NCI-H345 treated with DMSO at 0.1 percent for 48 hours (cell line): Measurements from ENCODE around the gene EIPR1.

Source experiments
- DNase-seq: peaks from one replicate; lab custom pipeline; 2025; ENCODE audit not compliant: unreplicated experiment; lab: John Stamatoyannopoulos, UW

The EIPR1 gene

DNA sequence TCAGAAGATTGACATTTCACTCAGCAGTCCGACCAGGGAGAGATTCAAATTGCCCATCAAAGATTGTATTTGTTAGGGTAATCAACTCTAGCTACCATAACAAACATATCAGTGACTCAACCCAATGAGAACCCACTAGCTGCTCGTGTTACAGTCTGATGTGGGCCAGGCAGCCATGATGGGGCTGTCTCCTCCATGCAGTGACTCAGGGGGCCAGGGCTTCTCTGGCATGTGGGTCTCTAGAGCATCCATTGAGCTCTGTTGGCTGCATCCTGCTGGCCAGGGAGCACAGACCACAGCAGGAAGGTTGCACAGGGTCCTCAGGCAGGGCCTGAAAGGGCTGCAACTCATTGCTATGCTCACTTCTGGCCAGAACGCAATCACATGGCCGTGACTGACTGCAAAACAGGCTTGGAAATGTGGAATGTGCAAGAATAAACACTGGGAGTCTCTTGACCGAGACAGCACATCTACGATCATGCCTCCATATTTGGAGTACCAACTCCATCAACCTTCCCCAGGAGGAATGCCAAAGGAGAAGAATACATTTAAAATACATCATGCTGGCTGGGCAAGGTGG lies 216.8 kb downstream of the EIPR1 start:
- no peak for DNase-seq

DNA sequence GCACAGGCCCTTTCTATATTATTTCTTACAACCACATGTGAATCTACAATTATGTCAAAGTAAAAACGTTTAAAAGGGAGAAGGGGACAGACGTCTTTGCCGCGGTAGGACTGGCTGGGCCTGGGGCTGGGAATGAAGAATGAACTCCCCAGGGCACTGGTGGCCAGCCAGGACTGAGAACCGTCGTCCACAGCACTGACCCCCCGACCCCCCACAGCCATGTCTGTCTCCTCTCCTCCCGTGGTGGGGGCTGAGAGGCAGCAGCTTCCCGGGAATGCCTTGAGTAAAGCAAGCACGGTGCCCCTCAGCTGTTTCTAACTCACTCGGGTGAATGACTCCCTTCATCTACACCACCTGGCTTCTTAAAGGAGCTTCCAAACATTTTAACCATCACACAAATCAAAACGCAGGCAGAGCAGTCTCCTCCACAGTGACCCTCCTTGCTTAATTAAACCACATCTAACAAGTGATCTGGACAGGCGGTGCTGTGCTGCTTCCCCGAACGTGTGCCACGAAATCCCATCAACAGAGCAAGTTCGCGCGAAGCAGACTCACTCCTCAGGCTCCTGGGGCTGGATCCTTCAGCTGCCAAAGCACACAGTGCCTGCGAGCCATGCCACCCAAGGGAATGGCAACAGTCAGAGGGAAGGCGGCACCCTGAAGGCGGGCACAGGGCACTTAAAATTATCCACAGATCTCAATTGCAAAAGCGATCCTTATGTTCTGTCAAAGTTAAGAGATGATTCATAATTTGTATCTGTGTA lies 217.7 kb downstream of the EIPR1 start:
- no peak for DNase-seq

DNA sequence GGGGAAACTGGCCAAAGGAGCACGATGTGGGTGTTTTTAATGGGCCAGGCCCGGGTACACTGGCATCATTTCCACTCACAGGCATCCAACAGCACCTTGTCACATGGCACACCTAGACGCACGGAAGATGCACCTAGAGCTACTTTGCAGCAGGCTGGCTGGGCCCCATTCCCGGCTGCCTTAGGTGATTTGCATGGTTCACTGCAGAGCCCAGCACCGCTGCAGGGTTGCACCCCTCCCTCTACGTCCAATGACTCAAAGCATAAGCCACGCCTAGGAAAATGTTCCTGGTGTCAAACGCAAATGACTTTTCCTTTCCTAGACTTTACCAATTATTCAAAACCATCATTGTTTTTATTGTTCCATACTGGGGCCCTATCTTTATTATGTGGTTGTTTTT lies 222.9 kb downstream of the EIPR1 start:
- no peak for DNase-seq

DNA sequence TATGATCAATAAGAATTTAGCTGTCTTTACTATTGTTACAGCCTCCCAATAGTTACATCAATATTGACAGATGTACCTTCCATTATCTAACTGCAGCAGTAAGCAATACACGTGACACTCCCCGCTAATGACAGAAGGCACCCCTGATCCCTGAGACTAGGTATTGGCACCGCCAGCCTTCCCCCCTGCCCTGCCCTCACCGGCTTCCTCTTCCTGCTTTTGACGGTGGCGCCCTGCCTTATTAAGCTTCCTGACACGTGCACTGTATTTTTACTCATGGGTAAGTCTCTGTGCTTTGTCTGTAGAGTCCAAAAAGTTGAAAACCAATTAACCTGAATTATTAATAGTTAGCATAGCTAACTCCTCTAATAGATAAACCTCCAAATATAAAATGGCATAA lies 223.5 kb downstream of the EIPR1 start:
- DNase-seq = no peak

DNA sequence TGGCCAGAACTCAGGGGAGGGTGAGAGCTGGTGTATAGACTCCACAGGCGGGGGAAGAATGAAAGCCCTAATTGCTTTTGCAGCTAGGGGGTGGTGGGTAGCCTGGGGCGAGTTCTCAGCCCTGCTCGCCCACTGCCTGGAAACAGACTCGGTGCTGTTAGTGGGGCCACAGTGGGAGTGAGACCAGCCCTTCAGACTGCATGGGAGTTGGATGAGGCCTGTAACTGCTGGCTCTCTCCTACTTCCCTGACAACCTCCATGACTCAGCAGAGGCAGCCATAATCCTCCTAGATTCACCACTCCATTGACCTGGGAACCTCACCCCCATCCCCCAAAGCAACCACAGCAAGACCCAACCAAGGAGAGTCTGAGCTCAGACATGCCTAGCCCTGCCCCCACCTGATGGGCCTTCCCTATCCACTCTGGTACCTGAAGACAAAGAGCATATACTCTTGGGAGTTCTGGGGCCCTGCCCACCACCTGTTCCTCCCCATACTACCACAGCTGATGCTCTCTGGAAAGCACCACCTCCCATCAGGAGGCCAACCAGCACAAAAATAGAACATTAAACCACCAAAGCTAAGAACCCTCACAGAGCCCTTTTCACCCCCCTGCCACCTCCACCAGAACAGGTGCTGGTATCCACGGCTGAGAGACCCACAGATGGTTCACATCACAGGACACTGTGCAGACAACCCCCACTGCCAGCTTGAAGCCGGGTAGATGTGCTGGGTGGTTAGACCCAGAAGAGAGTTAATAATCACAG lies 226.3 kb downstream of the EIPR1 start:
- peak; percentile 70 for DNase-seq

DNA sequence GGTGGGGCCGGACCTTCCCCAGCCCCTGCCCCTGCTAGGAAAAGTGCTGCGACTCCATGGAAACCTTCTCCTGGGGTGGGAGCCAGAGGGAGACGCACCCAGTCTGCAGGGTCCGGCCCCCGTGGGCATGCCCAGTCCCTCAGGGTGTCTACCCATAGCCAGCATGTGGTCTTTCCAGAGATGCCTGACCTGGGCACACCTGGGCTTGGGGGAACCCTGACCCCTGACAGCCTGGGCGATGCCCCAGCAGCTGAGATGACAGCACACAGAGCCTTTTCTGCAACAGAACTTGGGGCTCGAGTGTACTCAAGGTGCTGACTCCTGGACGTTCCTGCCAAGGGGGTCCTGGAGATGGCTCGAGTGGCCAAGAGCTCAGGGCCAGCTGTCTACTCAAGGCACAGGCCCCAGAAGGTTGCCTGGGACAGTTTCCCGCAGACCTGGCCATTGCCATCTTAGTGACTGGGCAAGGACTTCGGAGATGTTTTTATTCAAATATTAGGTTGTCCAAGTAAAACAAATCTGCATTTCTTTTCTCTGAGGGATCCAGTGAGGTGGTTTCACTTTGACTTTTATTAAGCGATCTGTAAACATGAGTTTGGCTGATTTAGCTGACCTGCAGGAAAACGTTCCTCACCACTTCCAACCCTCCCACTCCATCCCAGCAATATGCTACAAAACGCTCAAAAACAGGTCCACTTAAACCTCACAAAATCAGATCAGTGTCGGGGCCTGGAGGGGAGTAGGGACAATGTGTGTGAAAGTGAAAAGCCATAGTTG lies 228.0 kb downstream of the EIPR1 start:
- DNase-seq = no peak

DNA sequence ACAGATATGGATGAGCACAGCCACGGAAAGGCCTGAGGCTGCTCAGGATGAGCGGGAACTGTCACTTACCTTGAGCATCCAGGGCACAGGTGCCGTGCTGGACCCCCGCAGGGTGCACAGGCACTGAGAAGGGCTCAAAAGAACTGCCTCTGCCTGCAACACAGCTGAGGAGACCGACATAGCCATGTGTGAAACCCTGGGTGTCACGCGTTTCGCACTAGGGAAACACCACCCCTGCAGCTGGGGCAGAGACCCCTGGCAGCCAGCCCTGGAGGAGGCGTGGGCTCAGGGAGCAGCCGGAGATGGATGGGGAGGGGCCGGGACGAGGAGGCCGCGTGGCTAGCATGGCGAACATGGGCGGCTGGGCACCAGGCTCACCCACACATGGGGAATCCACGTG lies 228.9 kb downstream of the EIPR1 start:
- DNase-seq = no peak

DNA sequence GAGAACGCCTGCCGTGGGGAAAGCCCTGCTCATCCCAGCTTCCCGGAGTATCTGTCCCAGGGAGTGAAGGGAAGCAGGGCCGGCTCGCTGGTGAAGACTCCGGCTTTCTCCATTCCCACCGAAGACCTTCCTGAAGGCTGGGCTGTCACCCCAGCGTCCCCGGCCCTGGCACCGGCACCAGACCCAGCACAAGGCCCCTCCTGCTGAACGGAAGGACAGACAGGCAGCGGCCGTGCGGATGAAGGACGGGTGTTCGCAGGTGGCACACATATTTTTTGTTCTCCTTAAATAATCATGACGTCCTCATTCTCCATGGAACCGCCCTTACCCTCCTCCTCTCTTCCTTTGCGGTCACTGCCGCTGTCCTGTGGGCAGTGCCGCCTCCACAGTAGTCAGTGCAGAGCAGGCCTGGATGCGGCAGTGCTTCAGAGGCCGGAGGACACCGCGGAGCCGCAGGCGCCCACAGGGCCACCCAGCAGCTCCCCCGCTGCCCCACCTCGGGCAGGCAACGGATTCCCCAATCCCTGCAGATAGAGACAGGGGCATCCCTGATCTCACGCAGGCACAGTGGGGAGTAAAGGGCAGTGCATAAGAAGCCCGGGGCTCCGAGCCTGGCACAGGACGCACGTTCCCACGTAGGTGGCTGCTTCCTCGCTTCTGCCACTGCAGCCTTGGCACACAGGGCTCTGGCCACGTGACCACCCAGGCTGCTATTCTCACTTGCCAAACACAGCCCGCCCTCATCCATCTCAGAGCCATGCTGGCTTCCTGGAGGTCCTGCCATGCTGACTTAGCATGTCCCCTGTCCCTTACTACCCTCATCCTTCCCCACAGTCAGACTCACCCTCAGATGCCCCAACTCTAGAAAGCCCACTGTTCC lies 229.7 kb downstream of the EIPR1 start:
- DNase-seq = no peak

DNA sequence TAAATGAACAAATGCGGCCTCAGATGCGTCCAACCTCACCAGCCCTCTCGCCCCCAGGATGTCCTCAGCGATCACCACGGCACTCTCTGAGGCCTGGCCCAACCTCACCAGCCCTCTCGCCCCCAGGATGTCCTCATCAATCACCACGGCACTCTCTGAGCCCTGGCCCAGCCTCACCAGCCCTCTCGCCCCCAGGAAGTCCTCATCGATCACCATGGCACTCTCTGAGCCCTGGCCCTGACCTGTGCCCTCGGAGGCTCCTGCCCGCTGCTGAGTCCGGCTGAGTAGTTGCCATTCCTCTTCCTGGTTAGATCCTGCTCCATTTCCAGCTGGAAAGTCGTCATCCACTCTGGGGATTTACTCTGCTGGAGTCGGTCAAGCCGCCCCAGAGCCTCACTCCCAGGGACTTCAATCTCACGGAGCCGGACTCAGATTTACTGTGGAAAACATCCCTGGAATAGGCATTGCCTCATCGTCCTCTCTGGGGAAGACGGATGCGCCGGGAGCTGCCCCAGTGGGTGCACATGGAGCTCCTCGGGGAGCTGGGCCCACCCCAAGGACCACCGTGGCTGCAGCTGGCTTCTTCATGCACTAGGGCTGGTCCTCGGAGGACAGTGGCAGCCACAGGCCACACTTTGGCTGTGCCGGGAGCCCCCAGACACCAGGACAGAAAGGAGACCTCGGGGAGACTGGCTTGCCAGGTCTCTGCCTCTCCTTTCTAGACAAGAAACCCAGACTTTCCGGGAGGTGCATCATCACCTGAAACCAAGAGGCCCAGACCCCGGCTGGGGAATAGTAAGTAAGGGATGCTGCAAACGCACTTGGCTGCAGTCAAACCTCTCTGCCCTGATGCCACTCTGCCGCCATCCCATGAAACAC lies 230.6 kb downstream of the EIPR1 start:
- no peak for DNase-seq

DNA sequence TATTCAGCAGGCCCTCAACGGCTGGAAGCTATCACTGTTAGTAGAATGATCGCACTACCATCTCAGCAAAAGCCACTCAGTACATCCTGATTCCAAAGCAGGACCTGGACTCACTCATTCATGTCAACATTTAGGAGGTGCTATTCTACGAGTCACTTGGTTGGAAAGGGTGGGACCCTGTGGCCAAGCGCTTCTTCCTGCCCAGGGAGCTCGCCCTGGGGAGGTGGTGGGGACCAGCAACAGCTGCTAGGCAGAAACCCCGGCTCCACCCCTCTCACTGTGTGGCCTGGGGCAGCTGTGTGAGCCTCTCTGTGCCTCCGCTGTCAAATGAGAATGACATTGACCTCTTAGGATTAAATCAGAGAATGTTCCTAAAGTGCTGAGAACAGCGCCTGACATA lies 231.4 kb downstream of the EIPR1 start:
- DNase-seq = no peak

DNA sequence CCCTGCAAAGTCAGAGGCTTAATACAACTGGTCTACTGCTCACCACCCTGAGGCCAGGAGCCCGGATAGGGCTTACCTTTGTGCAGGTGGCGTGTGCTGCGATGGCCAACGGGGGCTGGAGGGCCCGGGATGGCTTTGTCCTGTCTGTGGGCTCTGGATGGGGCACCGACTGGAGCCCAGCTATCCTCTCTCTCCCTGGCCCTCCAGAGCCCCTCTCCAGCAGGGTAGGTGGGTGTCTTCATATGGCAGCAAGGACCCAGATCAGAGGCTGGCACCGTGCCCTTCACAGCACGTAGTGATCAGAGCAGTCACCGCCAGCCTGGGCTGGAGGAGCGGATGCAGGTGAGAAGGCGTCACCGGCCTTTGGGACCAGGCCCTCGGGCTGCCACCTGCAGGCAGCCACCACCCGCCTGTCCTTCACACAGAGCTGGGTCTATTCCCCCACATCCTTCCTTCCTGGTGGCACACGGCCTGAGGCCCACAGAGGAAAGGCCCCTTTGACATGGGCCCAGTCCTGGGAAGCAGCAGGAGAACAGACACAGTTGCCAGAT lies 232.1 kb downstream of the EIPR1 start:
- DNase-seq = no peak

DNA sequence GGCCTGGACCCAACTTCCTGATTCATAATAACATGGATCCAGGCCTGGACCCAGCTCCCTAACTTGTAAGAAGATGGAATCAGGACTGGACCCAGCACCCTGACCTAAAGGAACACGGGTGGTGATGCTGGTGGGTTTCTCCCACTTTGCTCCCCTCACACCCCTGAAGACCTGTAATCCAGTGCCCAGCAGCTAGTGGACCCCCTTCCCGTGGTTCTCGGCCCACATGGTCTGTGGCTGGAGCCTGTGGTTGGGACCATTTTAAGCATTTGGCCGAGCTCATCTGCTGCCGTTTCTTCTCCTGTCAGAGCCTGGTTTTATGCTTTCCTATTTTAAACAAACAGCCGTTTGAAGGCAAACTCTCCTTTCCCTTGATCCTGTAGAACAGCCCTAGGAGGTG lies 232.8 kb downstream of the EIPR1 start:
- DNase-seq = no peak

DNA sequence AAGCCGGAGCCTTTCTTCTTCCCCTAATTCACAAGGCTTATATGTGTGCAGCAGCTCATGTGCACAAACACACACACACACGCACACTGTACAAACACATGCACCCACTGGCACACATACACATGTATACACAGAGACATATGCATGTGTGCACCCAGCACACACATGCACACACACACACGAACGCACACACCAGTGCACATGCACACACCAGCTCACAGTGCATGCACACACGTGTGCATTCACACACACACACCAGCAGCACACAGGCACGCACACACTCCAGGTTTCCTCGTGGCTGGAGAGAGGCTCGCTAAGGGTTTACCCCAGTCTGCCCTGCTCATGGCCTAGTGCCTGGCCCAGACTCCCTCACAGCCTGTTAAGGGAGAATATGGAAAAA lies 234.0 kb downstream of the EIPR1 start:
- DNase-seq = no peak

DNA sequence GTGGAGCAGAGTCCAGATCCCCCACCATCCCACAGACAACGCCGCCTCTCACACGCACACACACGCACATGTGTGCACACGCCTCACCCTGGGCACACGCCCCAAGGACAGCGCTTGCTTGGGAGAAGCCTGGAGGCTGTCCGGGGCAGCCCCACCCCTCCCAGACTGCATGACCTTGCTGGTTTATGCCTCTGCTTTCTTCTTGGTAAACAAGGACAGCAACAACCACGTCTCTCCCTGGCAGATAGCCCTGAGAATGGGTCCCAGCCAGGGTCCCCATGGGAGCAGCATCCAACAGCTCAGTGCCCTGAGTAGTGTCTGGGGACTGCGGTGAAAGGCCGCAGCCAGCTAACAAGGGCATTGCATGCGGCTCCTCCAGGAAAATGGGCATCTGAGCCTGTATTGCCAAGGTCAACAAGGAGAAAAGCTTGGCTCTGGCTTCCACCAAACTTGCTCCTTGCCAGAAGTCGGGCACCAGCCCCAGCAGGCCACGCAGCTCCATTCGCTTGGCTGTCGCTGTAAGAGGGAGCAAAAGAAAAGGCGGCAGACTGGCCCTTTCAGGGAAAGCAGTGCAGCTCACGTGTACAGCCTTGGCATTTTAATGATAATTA lies 234.6 kb downstream of the EIPR1 start:
- DNase-seq = no peak

DNA sequence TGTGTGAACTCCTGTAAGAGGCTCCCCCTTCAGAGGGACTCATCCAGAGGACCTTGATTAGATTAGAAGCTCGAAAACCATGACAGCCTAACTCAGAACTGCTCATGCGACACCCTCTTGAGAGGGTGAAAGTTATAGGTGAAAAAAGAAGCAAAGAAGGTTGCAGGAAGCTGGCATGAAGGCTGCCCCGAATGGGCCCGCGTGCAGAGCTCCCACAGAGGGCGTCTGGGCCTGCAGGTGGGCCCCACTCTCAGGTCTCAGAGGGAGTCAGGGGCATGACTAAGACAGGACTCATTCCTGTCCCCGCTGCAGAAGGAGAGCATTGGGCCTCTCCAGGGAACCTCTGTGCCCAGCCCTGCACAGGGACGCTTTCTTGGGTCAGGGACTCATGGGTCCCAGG lies 235.4 kb downstream of the EIPR1 start:
- DNase-seq = no peak

DNA sequence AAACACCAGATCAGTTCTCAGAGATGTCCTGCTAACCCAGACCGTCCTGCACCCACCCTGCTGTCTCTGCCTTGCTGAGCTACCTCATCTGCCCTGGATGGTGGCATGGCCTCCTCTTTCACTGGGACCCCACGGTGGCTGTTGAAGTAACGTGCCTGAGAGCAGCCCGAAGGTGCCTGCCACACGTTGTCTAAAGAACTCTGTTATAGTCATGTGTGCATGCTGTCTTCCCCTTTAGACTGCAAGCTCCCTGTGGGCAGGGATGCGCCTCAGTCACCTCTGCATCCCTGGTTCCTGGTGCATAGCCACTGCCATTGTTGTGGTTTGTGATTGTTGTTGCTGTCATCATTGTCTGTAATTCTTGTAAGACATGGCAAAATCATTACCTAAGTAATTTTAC lies 235.9 kb downstream of the EIPR1 start:
- no peak for DNase-seq

DNA sequence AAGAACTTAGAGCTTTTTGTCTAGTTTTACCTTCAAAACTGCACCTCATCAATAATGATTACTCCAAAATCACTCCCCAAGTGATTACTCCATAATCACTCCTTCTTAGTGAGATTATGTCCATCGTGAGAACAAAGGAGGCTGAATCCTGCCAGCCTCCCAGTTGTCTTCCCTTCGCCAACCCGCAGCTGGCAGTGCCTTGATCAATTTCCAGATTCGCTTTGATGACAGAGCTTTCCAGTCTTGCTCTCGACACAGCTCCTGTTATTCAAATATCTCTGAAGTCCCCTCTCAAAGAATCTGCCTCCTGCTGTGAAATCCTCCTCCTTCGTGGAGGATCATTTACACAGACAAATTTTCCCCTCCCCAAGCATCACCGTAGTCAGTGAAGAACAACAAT lies 237.7 kb downstream of the EIPR1 start:
- no peak for DNase-seq
